Erythroblast (primary cell): Measurements from ENCODE around the gene CYSLTR2.
"Not testable (repeated sequence)": the region's sequence is repeated elsewhere in the genome, so short reads cannot be mapped to it uniquely, and the experiment has no call there.

Experiments
- DNase-seq, 2 experiments: peaks; one replicate each; lab custom pipeline; 2025; lab: John Stamatoyannopoulos, UW
- GATA1 ChIP-seq: IDR thresholded peaks from 2 replicates; pipeline ENCODE4 v1.6.1; 2011; ENCODE audit warnings: low read depth, mild to moderate bottlenecking, control low read depth, low read length, moderate library complexity
- POLR2A ChIP-seq: IDR thresholded peaks from 2 replicates; pipeline ENCODE4 v1.6.1; 2011; ENCODE audit warnings: mild to moderate bottlenecking, low read length

The CYSLTR2 gene

GRCh38 chr13:48693998-48694397 lies 40.3 kb downstream of the CYSLTR2 start:
- TF ChIP-seq GATA1 (no peak), POLR2A (no peak)
- DNase-seq = no peak

DNA sequence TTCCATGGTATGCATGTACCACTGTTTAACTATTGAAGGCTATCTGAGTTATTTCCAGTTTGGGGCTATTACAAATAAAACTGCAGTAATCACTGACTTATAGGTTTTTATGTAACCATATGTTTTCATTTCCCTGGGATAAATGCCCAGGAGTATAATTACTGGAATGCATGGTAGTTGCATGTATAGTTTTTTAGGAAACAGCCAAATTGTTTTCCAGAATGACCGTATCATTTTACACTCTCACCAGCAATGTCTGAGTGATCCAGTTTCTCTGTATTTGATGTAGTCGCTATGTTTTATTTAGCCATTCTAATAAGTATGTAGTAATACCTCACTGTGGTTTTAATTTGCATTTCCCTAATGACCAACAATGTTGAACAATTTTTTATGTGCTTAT lies 42.0 kb downstream of the CYSLTR2 start:
- DNase-seq = no peak
- TF ChIP-seq POLR2A (no peak), GATA1 (no peak)

DNA sequence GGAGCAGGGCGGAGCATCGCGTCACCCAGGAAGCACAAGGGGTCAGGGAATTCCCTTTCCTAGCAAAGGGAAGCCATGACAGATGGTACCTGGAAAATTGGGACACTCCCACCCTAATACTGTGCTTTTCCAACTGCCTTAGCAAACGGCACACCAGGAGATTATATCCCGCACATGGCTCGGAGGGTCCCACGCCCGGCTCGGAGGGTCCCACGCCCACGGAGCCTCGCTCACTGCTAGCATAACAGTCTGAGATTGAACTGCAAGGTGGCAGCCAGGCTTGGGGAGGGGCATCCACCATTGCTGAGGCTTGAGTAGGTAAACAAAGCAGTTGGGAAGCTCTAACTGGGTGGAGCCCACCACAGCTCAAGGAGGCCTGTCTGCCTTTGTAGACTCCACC lies 42.9 kb downstream of the CYSLTR2 start:
- DNase-seq = not testable (repeated sequence)

GRCh38 chr13:48707405-48707804 lies 53.7 kb downstream of the CYSLTR2 start:
- no peak for TF ChIP-seq GATA1
- TF ChIP-seq POLR2A = no peak

GRCh38 chr13:48708764-48709163 lies 55.0 kb downstream of the CYSLTR2 start:
- TF ChIP-seq POLR2A = no peak
- TF ChIP-seq GATA1 = no peak
- DNase-seq = no peak

More at GRCh38 chr13:48707405-48707804, 53.7 kb downstream of the CYSLTR2 start:
- DNase-seq = no peak

DNA sequence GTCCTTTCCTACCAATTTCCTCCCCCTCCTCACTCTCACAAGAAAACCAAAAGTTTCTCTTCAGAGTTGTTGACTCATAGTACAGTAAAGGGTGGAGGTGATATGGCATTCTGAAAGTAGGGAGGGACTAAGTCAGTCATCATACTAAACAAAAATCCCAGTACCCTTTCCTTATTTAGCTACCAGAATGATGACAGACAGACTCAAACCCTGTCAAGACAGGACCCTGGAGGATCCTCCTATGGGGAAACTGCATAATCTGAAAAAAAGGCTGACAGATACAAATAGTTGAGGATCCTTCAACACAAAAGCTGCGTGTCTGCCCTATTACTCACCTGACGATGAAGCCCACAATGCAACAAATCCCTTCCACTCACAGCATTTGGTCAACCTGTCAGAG lies 55.5 kb downstream of the CYSLTR2 start:
- no peak for TF ChIP-seq POLR2A
- TF ChIP-seq GATA1 = no peak
- no peak for DNase-seq

DNA sequence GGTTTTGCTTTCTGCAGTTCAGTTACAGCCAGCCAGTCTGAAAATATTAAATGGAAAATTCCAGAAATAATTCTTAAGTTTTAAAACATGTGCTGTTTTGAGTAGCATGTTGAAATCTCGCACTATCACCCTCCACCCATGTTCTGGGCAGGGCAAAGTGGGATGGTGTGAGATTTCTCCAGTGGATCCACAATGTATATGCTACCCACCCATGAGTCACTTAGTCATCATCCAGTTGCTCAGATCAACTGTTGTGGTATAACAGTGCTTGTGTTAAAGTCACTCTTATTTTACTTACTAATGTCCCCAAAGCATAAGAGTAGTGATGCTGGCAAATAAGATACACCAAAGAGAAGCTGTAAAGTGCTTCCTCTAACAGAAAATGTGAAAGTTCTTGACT lies 56.4 kb downstream of the CYSLTR2 start:
- no peak for DNase-seq
- no peak for TF ChIP-seq POLR2A
- TF ChIP-seq GATA1 = no peak

GRCh38 chr13:48712141-48712540 lies 58.4 kb downstream of the CYSLTR2 start:
- DNase-seq = no peak
- TF ChIP-seq POLR2A (no peak), GATA1 (no peak)

DNA sequence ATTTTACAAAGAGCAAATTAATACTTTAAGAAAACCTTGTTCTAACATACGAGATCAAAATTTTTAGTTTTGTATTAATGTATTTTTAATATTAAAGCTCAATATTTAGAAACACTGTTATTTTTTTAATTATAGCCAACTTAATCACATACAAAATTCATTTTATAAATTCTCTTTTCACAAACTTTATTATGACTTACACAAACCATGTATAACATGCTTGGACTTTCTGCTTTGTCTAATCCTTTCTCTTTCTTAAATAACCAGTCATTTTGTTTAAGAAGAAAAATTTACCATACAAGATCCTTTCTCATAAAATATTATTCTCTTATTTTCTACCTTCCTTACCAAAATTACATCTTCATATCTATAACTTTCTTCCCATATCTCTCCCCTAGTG lies 62.2 kb downstream of the CYSLTR2 start:
- no peak for TF ChIP-seq GATA1
- no peak for TF ChIP-seq POLR2A
- DNase-seq = no peak

GRCh38 chr13:48720621-48721020 lies 66.9 kb downstream of the CYSLTR2 start:
- TF ChIP-seq GATA1 (no peak), POLR2A (no peak)
- no peak for DNase-seq

- TF ChIP-seq GATA1 (no peak), POLR2A (no peak)
- DNase-seq = no peak
These were observed 69.4 kb downstream of the CYSLTR2 start for GRCh38 chr13:48723168-48723567.

DNA sequence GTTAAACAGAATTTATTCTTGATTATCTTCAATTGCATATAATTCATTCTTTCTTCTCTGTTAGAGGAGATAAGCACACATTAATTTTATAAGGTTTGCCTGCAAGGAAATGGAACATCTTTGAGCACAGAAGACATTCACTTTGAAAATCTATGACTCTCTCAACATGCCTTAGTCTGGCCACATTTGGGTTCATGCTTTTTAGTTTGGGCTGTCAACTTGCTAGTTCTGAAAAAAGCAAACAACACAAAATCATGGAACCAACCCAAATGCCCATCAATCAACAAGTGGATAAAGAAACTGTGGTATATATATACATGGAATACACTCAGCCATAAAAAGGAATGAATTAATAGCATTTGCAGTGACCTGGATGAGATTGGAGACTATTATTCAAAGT lies 71.5 kb downstream of the CYSLTR2 start:
- TF ChIP-seq GATA1 (no peak), POLR2A (no peak)
- no peak for DNase-seq

DNA sequence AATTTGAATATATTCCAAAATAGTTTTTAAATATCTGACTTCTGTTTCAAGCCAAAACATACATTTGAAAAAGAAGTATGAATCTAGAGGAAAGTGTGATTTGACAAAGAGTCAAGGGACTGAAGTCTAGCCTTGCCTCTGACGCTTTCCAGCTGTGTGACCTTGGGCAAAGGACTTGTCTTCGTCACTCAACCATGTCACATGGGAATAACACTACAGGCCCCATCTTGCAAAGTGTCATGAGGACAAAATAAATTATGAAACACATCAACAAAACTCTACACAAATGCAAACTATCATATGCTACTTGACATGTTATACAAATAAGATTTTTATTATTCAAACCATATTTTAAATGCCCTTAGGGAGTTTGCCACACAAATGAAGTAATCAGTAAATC lies 73.0 kb downstream of the CYSLTR2 start:
- DNase-seq = no peak
- no peak for TF ChIP-seq GATA1
- TF ChIP-seq POLR2A = no peak

GRCh38 chr13:48727241-48728011 lies 73.7 kb downstream of the CYSLTR2 start:
- TF ChIP-seq POLR2A (no peak), GATA1 (no peak)
- DNase-seq = no peak

DNA sequence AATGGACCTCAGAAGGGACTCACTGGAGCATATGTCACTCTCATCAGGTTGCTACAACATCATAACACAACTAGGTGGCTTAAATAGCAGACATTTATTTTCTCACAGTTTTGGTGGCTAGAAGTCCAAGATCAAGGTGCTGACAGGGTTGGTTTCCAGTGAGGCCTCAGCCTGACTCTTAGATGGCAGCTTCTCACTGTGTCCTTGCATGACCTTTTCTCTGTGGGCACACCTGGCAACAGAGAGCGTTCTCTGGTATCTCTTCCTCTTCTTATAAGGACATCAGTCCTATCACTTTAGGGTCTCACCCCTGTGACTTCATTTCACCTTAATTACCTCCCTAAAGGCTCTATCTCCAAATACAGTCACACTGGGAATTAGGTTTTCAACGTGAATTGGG lies 74.5 kb downstream of the CYSLTR2 start:
- no peak for TF ChIP-seq GATA1
- no peak for TF ChIP-seq POLR2A

More for the DNA sequence above, 74.5 kb downstream of the CYSLTR2 start:
- no peak for DNase-seq
